Measurements from ENCODE around the gene CGB7.

The CGB7 gene

DNA sequence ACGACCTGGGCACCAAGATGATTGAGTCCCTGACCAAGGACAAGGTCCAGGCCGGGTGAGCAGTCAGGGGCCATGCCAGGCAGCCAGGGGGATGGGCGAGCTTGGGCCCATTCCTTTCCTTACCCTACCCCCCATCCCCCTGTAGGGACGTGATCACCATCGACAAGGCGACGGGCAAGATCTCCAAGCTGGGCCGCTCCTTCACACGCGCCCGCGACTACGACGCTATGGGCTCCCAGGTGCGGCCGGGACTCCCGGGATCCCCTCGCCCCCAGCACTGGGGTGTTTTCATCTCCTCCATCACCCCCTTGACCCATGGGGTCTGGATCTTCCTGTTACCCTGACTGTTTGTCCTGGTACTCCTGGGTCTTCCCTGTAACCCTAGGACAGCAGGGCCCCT lies 47.7 kb downstream of the CGB7 start:
- no peaks in the 10 kb centered on the region for H3K27me3 ChIP-seq (ENCODE audit: insufficient read depth, low read length, poor library complexity)

DNA sequence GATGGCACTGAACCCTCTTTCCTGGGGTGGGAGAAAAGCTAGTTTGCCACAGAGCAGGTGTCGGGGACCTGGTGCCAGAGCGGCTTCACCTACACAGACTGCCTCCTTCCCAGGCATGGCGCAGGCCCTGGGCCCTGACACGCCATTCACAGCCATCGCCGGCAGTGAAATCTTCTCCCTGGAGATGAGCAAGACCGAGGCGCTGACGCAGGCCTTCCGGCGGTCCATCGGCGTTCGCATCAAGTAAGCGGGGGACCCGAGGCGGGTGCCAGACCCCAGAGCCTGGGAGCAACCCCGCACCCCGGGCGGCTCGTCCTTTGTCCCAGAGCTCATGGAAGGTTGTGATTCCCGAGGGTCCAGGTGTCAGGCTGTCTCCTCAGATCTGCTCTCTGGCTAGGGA lies 50.6 kb downstream of the CGB7 start:
- ATAC-seq (ENCODE audit: insufficient read depth, low read depth) (no peak), DNase-seq (no peak)
- TF ChIP-seq, protein P1, sequence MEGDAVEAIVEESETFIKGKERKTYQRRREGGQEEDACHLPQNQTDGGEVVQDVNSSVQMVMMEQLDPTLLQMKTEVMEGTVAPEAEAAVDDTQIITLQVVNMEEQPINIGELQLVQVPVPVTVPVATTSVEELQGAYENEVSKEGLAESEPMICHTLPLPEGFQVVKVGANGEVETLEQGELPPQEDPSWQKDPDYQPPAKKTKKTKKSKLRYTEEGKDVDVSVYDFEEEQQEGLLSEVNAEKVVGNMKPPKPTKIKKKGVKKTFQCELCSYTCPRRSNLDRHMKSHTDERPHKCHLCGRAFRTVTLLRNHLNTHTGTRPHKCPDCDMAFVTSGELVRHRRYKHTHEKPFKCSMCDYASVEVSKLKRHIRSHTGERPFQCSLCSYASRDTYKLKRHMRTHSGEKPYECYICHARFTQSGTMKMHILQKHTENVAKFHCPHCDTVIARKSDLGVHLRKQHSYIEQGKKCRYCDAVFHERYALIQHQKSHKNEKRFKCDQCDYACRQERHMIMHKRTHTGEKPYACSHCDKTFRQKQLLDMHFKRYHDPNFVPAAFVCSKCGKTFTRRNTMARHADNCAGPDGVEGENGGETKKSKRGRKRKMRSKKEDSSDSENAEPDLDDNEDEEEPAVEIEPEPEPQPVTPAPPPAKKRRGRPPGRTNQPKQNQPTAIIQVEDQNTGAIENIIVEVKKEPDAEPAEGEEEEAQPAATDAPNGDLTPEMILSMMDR (IDR thresholded peaks at IDR 0.05; ENCODE audit: borderline replicate concordance, extremely low read depth, low read length, poor library complexity, severe bottlenecking), result no peak
- no peak for TF ChIP-seq EZH2 (IDR thresholded peaks at IDR 0.05; ENCODE audit: borderline replicate concordance, low read depth, low read length, severe bottlenecking)

More for the DNA sequence above, 47.7 kb downstream of the CGB7 start:
- H3K4me3 ChIP-seq (ENCODE audit: low read depth in 1 of 2, low read length in 2 of 2), result no peak overlapping the region
- H4K20me1 ChIP-seq (ENCODE audit: insufficient read depth, low read length), result peaks cover 24% of the 10 kb centered on the region
- TF ChIP-seq, protein P1 (IDR thresholded peaks at IDR 0.05; ENCODE audit: borderline replicate concordance, extremely low read depth, low read length, poor library complexity, severe bottlenecking), result no peak
- no peak for TF ChIP-seq EZH2 (IDR thresholded peaks at IDR 0.05; ENCODE audit: borderline replicate concordance, low read depth, low read length, severe bottlenecking)
- H3K27ac ChIP-seq (ENCODE audit: low read length), result no peak overlapping the region
- no peaks in the 10 kb centered on the region for H3K4me1 ChIP-seq (ENCODE audit: insufficient read depth, low read length)
- no peak overlapping the region for H2AFZ ChIP-seq (ENCODE audit: low read depth, low read length)
- ATAC-seq (ENCODE audit: insufficient read depth, low read depth) (no peak), DNase-seq (no peak)
- no peak overlapping the region for H3K4me2 ChIP-seq (ENCODE audit: insufficient read depth, low read length)
- peaks cover 85% of the 10 kb centered on the region for H3K36me3 ChIP-seq (ENCODE audit: insufficient read depth, low read length)
- no peaks in the 10 kb centered on the region for H3K9me3 ChIP-seq (ENCODE audit: insufficient read depth, low read length, severe bottlenecking)
- H3K79me2 ChIP-seq (ENCODE audit: insufficient read depth, low read length), result no peaks in the 10 kb centered on the region
- no peak overlapping the region for H3K9ac ChIP-seq (ENCODE audit: low read depth, low read length)

DNA sequence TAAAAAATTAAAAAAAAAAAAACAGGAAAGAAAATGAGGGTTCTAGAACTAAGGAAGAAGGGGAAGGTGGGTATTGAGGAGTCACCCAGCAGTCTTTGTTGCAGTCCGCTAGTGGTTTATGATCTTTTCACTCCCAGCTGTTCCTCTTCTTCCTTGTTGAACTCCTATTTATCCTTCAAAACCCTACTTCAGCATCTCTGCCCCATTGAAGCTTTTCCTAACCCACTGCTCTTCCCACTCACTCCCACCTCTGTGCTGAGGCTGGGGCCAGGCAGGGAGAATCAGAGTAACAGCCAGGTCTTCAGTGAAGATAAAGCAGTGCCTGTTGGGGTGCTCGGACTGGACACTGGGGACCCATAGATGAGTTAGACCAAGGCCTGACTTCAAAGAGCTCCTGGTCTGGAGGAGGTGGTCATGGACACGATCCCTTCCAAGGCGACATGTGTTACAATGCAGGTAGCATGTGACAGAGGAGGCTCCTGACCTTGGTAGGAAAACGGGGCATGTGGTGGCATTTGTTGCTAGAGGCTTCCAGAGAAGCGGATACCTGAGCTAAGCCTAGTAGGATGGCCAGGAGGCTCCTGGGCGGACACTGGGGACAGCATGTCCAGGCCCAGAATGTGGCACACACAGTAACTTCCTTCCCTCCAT lies 52.5 kb downstream of the CGB7 start:
- Histone ChIP-seq H3K9ac (ENCODE audit: low read depth, low read length) (no peak overlapping the region), H4K20me1 (ENCODE audit: insufficient read depth, low read length) (peaks cover 9% of the 10 kb centered on the region), H3K4me3 (ENCODE audit: low read depth in 1 of 2, low read length in 2 of 2) (no peak overlapping the region), H3K4me1 (ENCODE audit: insufficient read depth, low read length) (no peaks in the 10 kb centered on the region), H3K27me3 (ENCODE audit: insufficient read depth, low read length, poor library complexity) (no peaks in the 10 kb centered on the region), H3K79me2 (ENCODE audit: insufficient read depth, low read length) (peaks cover 4% of the 10 kb centered on the region; the same call in 1 of the 2 replicates), H3K9me3 (ENCODE audit: insufficient read depth, low read length, severe bottlenecking) (no peaks in the 10 kb centered on the region), H3K36me3 (ENCODE audit: insufficient read depth, low read length) (peaks cover 79% of the 10 kb centered on the region), H3K27ac (ENCODE audit: low read length) (no peak overlapping the region), H3K4me2 (ENCODE audit: insufficient read depth, low read length) (no peak overlapping the region), H2AFZ (ENCODE audit: low read depth, low read length) (no peak overlapping the region)
- TF ChIP-seq, protein P1 (IDR thresholded peaks at IDR 0.05; ENCODE audit: borderline replicate concordance, extremely low read depth, low read length, poor library complexity, severe bottlenecking), result no peak
- TF ChIP-seq EZH2 (IDR thresholded peaks at IDR 0.05; ENCODE audit: borderline replicate concordance, low read depth, low read length, severe bottlenecking), result no peak
- ATAC-seq (ENCODE audit: insufficient read depth, low read depth), result no peak
- DNase-seq, result no peak

More for the DNA sequence above, 50.6 kb downstream of the CGB7 start:
- H3K9ac ChIP-seq (ENCODE audit: low read depth, low read length), result no peak overlapping the region
- H3K36me3 ChIP-seq (ENCODE audit: insufficient read depth, low read length), result peaks cover 87% of the 10 kb centered on the region
- no peaks in the 10 kb centered on the region for H3K79me2 ChIP-seq (ENCODE audit: insufficient read depth, low read length)
- no peaks in the 10 kb centered on the region for H3K27me3 ChIP-seq (ENCODE audit: insufficient read depth, low read length, poor library complexity)
- no peak overlapping the region for H3K4me3 ChIP-seq (ENCODE audit: low read depth in 1 of 2, low read length in 2 of 2)
- H3K4me2 ChIP-seq (ENCODE audit: insufficient read depth, low read length), result no peak overlapping the region
- H3K27ac ChIP-seq (ENCODE audit: low read length), result no peak overlapping the region
- H3K9me3 ChIP-seq (ENCODE audit: insufficient read depth, low read length, severe bottlenecking), result no peaks in the 10 kb centered on the region
- no peak overlapping the region for H2AFZ ChIP-seq (ENCODE audit: low read depth, low read length)
- no peaks in the 10 kb centered on the region for H3K4me1 ChIP-seq (ENCODE audit: insufficient read depth, low read length)
- H4K20me1 ChIP-seq (ENCODE audit: insufficient read depth, low read length), result peaks cover 19% of the 10 kb centered on the region
